ENCODE results near the gene RAB5IF.

- TF ChIP-seq, protein P1, sequence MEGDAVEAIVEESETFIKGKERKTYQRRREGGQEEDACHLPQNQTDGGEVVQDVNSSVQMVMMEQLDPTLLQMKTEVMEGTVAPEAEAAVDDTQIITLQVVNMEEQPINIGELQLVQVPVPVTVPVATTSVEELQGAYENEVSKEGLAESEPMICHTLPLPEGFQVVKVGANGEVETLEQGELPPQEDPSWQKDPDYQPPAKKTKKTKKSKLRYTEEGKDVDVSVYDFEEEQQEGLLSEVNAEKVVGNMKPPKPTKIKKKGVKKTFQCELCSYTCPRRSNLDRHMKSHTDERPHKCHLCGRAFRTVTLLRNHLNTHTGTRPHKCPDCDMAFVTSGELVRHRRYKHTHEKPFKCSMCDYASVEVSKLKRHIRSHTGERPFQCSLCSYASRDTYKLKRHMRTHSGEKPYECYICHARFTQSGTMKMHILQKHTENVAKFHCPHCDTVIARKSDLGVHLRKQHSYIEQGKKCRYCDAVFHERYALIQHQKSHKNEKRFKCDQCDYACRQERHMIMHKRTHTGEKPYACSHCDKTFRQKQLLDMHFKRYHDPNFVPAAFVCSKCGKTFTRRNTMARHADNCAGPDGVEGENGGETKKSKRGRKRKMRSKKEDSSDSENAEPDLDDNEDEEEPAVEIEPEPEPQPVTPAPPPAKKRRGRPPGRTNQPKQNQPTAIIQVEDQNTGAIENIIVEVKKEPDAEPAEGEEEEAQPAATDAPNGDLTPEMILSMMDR (IDR thresholded peaks at IDR 0.05) = no peak
- TF ChIP-seq POLR2A (IDR thresholded peaks at IDR 0.05) = no peak
- no peak for TF ChIP-seq EP300 (IDR thresholded peaks at IDR 0.05)
Measured at GRCh38 chr20:36623444-36623843, 17.9 kb downstream of the RAB5IF start.
